Uterus (tissue), 4 donors: ENCODE results near the gene TBC1D22B. TPM values are rescaled to one million over a fixed set of nuclear protein-coding genes. Genes with fewer than 3 reads are reported as not detected.

ENCODE experiments used
- DNase-seq, 2 donors: peaks; one replicate each; pipeline ENCODE4 v3.0.0-alpha.2; 2019 to 2020
- H3K27ac ChIP-seq, 2 donors: fragments of 200-600 bp; sonication (generic); 1 replicate in 1 of 2; 2 replicates in 1 of 2; pipeline ENCODE4 v1.5.1; 2016 to 2018
- H3K27me3 ChIP-seq, 2 donors: fragments of 200-600 bp; sonication (generic); one replicate each; pipeline ENCODE4 v1.5.1; 2018 to 2019; ENCODE audit warnings: control low read depth in 1 of 2
- H3K36me3 ChIP-seq, 2 donors: fragments of 200-600 bp; sonication (generic); one replicate each; pipeline ENCODE4 v1.5.1; 2019; ENCODE audit warnings: control low read depth in 1 of 2
- H3K4me1 ChIP-seq, 2 donors: fragments of 200-600 bp; sonication (generic); one replicate each; pipeline ENCODE4 v1.5.1; 2018 to 2019; ENCODE audit warnings: control low read depth in 1 of 2
- H3K4me3 ChIP-seq, 2 donors: fragments of 200-600 bp; sonication (generic); 1 replicate in 1 of 2; 2 replicates in 1 of 2; pipeline ENCODE4 v1.5.1; 2018 to 2019; ENCODE audit warnings: mild to moderate bottlenecking in 1 of 2
- H3K9me3 ChIP-seq, 2 donors: fragments of 200-600 bp; sonication (generic); one replicate each; pipeline ENCODE4 v1.5.1; 2019; ENCODE audit warnings: control low read depth in 1 of 2
- POLR2A ChIP-seq, 2 donors: fragments of 450-650 bp; IDR thresholded peaks; one replicate each; pipeline ENCODE4 v1.6.1; 2016; ENCODE audit warnings: antibody characterized with exemption in 2 of 2, mild to moderate bottlenecking in 1 of 2, moderate library complexity in 1 of 2
- intact Hi-C: fragments of 100-400 bp; cut with DNase I; formaldehyde crosslinking; loops from one replicate; pipeline ENCODE4 v1.15.1; 2023; ENCODE audit warnings: low total_unique reads
- total RNA-seq, 4 donors: library from RNA; depleted of rRNA in 3 of 4; stranded (reverse); fragments of >200 nt in 3 of 4; gene quantifications; one replicate each; pipeline versions ENCODE4 v1.1.0 to v1.2.4, GENCODE V29; 2014 to 2023
- TF ChIP-seq, protein P1 (sequence below), 4 experiments: fragments of 200-600 bp in 2 of 4; fragments of 450-650 bp in 2 of 4; sonication (generic) in 2 of 4; IDR thresholded peaks; one replicate each; pipeline ENCODE4 v1.5.1; 2016 to 2019; ENCODE audit warnings: antibody characterized with exemption in 4 of 4, mild to moderate bottlenecking in 2 of 4, moderate library complexity in 1 of 4
- donor health status: DM: yes; HTN: yes; CAD: no.

The TBC1D22B gene
- total RNA-seq, 4 donors from 2014 or later = 4.1 to 15.4 (median 7.5) TPM

DNA sequence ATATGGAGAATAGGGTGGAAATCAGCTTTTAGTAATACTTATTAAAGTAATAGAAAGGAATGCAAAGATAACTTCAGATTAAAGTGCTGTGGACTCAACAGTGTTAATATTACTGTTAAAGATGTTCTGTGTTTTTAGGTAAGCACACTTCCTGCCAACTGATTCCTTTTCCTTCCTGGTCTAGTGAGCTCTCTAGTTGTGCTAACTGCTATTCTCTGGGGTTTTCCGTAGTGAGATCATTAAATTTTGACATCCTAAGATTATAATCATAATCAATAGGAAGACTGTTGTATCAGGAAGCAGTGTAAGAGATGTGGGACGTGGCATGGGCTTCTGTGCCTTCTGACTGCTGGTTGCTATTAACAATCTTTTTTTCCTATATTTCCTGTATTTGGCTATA lies 1.6 kb downstream of the TBC1D22B start:
- Histone ChIP-seq H3K27me3 (no peaks in the 10 kb centered on the region), H3K4me1 (no peaks in the 10 kb centered on the region), H3K4me3 (no peak overlapping the region), H3K9me3 (no peaks in the 10 kb centered on the region), H3K27ac (no peak overlapping the region), H3K36me3 (no peaks in the 10 kb centered on the region)
- no peak for DNase-seq
- intact Hi-C loops = no loop called here
- TF ChIP-seq, protein P1, sequence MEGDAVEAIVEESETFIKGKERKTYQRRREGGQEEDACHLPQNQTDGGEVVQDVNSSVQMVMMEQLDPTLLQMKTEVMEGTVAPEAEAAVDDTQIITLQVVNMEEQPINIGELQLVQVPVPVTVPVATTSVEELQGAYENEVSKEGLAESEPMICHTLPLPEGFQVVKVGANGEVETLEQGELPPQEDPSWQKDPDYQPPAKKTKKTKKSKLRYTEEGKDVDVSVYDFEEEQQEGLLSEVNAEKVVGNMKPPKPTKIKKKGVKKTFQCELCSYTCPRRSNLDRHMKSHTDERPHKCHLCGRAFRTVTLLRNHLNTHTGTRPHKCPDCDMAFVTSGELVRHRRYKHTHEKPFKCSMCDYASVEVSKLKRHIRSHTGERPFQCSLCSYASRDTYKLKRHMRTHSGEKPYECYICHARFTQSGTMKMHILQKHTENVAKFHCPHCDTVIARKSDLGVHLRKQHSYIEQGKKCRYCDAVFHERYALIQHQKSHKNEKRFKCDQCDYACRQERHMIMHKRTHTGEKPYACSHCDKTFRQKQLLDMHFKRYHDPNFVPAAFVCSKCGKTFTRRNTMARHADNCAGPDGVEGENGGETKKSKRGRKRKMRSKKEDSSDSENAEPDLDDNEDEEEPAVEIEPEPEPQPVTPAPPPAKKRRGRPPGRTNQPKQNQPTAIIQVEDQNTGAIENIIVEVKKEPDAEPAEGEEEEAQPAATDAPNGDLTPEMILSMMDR (IDR thresholded peaks at IDR 0.05) = no peak
- TF ChIP-seq POLR2A (IDR thresholded peaks at IDR 0.05) = no peak

DNA sequence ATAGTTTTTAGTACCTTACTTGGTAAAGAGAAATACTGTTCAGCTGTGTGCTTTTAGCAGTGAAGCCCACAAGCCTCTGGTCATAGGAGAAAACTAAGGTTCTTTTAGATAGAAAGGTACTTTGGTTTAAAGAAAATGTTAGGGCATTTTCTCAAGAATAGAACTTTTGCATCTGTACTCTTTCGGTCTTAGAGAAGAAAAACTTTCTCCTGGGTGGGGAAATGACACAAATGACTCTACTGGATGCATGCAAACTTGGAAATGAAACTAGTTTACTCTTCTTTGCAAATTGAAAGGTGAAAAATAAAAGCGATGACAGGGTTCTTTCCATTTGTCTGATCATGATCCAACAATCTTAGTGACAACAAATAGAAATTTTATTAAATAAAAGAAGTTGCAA lies 2.5 kb downstream of the TBC1D22B start:
- TF ChIP-seq, protein P1 (IDR thresholded peaks at IDR 0.05) = no peak
- no peak for TF ChIP-seq POLR2A (IDR thresholded peaks at IDR 0.05)

DNA sequence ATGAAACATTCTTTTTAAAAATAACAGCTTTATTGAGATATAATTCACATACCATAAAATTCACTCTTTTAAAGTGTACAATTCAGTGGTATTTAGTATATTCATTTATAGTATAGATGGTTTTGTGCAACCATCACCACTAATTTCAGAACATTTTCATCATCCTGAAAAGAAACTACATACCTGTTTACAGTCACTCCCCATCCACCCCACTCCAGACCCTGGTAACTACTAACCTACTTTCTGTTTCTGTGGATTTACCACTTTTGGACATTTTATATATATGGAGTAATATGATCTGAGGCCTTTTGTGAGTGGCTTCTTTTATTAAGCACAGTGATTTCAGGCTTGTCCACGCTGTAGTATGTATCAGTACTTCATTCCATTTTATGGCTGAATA lies 2.9 kb downstream of the TBC1D22B start:
- Histone ChIP-seq H3K4me3 (no peak overlapping the region), H3K9me3 (no peaks in the 10 kb centered on the region), H3K36me3 (no peaks in the 10 kb centered on the region), H3K27ac (no peak overlapping the region), H3K27me3 (no peaks in the 10 kb centered on the region), H3K4me1 (no peaks in the 10 kb centered on the region)
- TF ChIP-seq POLR2A (IDR thresholded peaks at IDR 0.05) = no peak
- TF ChIP-seq, protein P1 (IDR thresholded peaks at IDR 0.05) = no peak
- no peak for DNase-seq
- intact Hi-C loops = no loop called here

More for the DNA sequence above, 2.5 kb downstream of the TBC1D22B start:
- intact Hi-C loops = no loop called here
- Histone ChIP-seq H3K4me1 (no peaks in the 10 kb centered on the region), H3K27ac (no peak overlapping the region), H3K4me3 (no peak overlapping the region), H3K36me3 (no peaks in the 10 kb centered on the region), H3K27me3 (no peaks in the 10 kb centered on the region), H3K9me3 (no peaks in the 10 kb centered on the region)
- DNase-seq = no peak

DNA sequence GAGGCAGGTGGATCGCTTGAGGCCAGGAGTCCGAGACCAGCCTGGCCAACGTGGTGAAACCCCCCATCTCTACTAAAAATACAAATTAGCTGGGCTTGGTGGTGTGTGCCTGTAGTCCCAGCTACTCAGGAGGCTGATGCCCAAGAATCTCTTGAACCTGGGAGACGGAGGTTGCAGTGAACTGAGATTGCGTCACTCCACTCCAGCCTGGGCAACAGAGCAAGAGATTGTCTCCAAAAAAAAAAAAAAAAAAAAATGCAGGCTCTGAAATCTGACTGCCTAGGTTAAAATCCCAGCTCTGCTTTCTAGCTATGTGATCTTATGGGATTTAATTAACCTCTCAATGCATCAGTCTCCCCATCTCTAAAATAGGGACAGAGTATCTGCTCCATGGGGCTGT lies 3.6 kb downstream of the TBC1D22B start:
- H3K4me1 ChIP-seq = no peaks in the 10 kb centered on the region
- TF ChIP-seq, protein P1 (IDR thresholded peaks at IDR 0.05) = no peak
- no peak for TF ChIP-seq POLR2A (IDR thresholded peaks at IDR 0.05)
- no peak overlapping the region for H3K27ac ChIP-seq
- no peaks in the 10 kb centered on the region for H3K27me3 ChIP-seq
- intact Hi-C loops = no loop called here
- H3K9me3 ChIP-seq = no peaks in the 10 kb centered on the region
- no peaks in the 10 kb centered on the region for H3K36me3 ChIP-seq
- no peak for DNase-seq
- no peak overlapping the region for H3K4me3 ChIP-seq

DNA sequence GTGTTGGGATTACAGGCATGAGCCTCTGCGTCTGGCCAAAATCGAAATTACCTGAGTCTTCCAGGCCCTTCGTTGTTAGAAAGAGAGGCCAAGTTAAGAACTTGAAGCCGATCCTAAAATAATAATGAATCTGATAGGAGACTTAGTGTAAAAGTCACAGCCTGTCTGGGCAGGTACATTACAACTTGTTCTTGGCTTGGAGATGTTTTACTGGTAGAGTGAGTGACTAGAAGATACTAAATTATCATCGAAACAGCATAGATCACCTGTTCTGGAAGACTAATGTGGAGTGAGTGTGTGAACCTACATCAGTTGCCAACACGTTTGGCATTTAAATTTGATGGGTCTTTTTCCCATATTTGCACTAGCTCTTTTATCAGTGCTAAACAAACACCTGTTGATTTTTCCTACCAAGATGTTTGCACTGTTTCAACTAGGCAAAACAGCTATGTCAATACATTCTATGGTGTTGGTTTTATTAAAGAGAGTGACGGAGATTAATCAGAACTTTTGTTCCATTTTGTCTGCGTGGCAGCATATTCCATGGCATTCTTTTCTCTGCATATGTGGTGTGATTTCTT lies 5.0 kb downstream of the TBC1D22B start:
- Histone ChIP-seq H3K4me1 (no peaks in the 10 kb centered on the region), H3K27ac (no peak overlapping the region), H3K36me3 (no peaks in the 10 kb centered on the region), H3K27me3 (no peaks in the 10 kb centered on the region), H3K4me3 (no peak overlapping the region), H3K9me3 (no peaks in the 10 kb centered on the region)
- DNase-seq = no peak
- TF ChIP-seq, protein P1 (IDR thresholded peaks at IDR 0.05) = no peak
- TF ChIP-seq POLR2A (IDR thresholded peaks at IDR 0.05) = no peak
- intact Hi-C loops = no loop called here
